MCF 10A (cell line): ENCODE results near the gene SELENOT. TPM values are rescaled to one million over a fixed set of nuclear protein-coding genes. Genes with fewer than 3 reads are reported as not detected.

Experiments
- Bru-seq: library from RNA; stranded (reverse); fragments of 400-500 nt; gene quantifications from one replicate; lab custom pipeline; 2021; lab: Mats Ljungman, UMichigan
- BruChase-seq, 2 experiments: library from RNA; stranded (reverse); fragments of 400-500 nt; gene quantifications; one replicate each; lab custom pipeline; 2021; lab: Mats Ljungman, UMichigan
- BruUV-seq: library from RNA; stranded (reverse); fragments of 400-500 nt; replicated peaks from 2 replicates; lab custom pipeline; 2021; lab: Mats Ljungman, UMichigan
- CTCF ChIA-PET: fragments of 300-600 bp; sonication (Branson Sonifier 250); formaldehyde crosslinking; extraction: SDS; loops from one replicate; lab custom pipeline; 2021; ENCODE audit warnings: antibody characterized with exemption, inconsistent platforms; lab: Yijun Ruan, JAX
- POLR2A ChIA-PET: fragments of 300-600, 350-650 bp; sonication (Branson Sonifier 250); formaldehyde crosslinking; extraction: SDS; loops from one replicate; lab custom pipeline; 2020; ENCODE audit warnings: antibody characterized with exemption, inconsistent platforms; lab: Yijun Ruan, JAX
- DNase-seq: peaks from one replicate; pipeline ENCODE4 v3.0.0-alpha.2; 2018; ENCODE audit not compliant: unreplicated experiment
- H3K27ac Mint-ChIP-seq: one replicate; pipeline ENCODE4 v1.8.0; 2022; ENCODE audit warnings: mild to moderate bottlenecking, low read depth, mixed read lengths; ENCODE audit not compliant: unreplicated experiment
- H3K27me3 Mint-ChIP-seq: one replicate; pipeline ENCODE4 v1.8.0; 2022; ENCODE audit warnings: mixed read lengths; ENCODE audit not compliant: insufficient read depth, unreplicated experiment
- H3K36me3 Mint-ChIP-seq: one replicate; pipeline ENCODE4 v1.8.0; 2022; ENCODE audit warnings: mild to moderate bottlenecking, moderate library complexity, mixed read lengths; ENCODE audit not compliant: insufficient read depth, unreplicated experiment
- H3K4me1 Mint-ChIP-seq: one replicate; pipeline ENCODE4 v1.8.0; 2022; ENCODE audit warnings: mixed read lengths; ENCODE audit not compliant: insufficient read depth, unreplicated experiment
- H3K4me3 Mint-ChIP-seq: one replicate; pipeline ENCODE4 v1.8.0; 2022; ENCODE audit warnings: mild to moderate bottlenecking, moderate library complexity, mixed read lengths; ENCODE audit not compliant: unreplicated experiment
- H3K9me3 Mint-ChIP-seq: one replicate; pipeline ENCODE4 v1.8.0; 2022; ENCODE audit warnings: mixed read lengths; ENCODE audit not compliant: unreplicated experiment
- CTCF ChIP-seq: fragments of 200-600 bp; IDR thresholded peaks from one replicate; pipeline ENCODE4 v1.8.0; 2022; ENCODE audit warnings: antibody characterized with exemption, mild to moderate bottlenecking; ENCODE audit not compliant: unreplicated experiment
- intact Hi-C: fragments of 100-400 bp; cut with micrococcal nuclease; formaldehyde crosslinking; loops from 2 replicates; pipeline ENCODE4 v1.14.1; 2022
- long read RNA-seq: library from polyadenylated mRNA; stranded (forward); transcript quantifications from one replicate; pipeline ENCODE4 v2.0.0, GENCODE V29; 2022
- total RNA-seq: library from RNA; stranded (reverse); gene quantifications from 2 replicates; pipeline ENCODE4 v1.2.3, GENCODE V29; 2022

Gene SELENOT
- total RNA-seq (71.1 and 80.7 TPM in 2 replicates), Bru-seq, nascent RNA (percentile 87 among the genes with signal in this experiment), BruChase-seq, experiment 1, labeled RNA remaining after a 6-hour chase (percentile 89 among the genes with signal in this experiment), BruChase-seq, experiment 2, labeled RNA remaining after a 2-hour chase (percentile 81 among the genes with signal in this experiment)
- long read RNA-seq, transcript SELENOT-205 (6 exons, 1,078 nt), result minor isoform, 6 of 213 reads
- long read RNA-seq, transcript SELENOT-202 (6 exons, 3,469 nt), result major isoform, 192 of 213 reads
- long read RNA-seq, partial matches to known transcripts, result 6 of 213 reads
- long read RNA-seq, other reads (novel, unspliced or antisense), result 8 of 213 reads

- BruUV-seq, result no TSS peak
- POLR2A ChIA-PET, result interaction anchor here (0.6 to 3.4 kb wide), 33 partner anchors 9 to 832 kb away, joined by 3 to 69 read pairs (median 3); partner anchors contain the start of genes EIF2A, ERICH6, SERP1 and SIAH2
- CTCF ChIA-PET, result interaction anchor here (1.5 kb wide), 1 partner anchor 10 kb away, joined by 8 read pairs; no protein-coding TSS in a partner anchor
- peak; percentile 13 for TF ChIP-seq CTCF
- peak within 1 kb of the TSS; percentile 93 for H3K27ac Mint-ChIP-seq
- H3K4me1 Mint-ChIP-seq, result peaks cover 39% of the 10 kb centered on the region
- H3K9me3 Mint-ChIP-seq, result no peaks in the 10 kb centered on the region
- H3K27me3 Mint-ChIP-seq, result no peaks in the 10 kb centered on the region
- peak; percentile 97 for DNase-seq
- H3K4me3 Mint-ChIP-seq, result peak within 1 kb of the TSS; percentile 92
- intact Hi-C loops, result loop anchor here (1.0 to 5.0 kb wide), 2 partner anchors 100 to 159 kb away; partner anchors contain the start of genes ERICH6 and SIAH2
- H3K36me3 Mint-ChIP-seq, result peaks cover 44% of the 10 kb centered on the region
These were observed at the start of gene SELENOT for GRCh38 chr3:150603153-150603979. SELENOT (plus strand) TSS chr3:150603321; CDS start chr3:150603363, 42 bp downstream.

- Mint-ChIP-seq H3K27ac (peak overlapping the region; percentile 20), H3K36me3 (peaks cover 75% of the 10 kb centered on the region), H3K4me3 (no peak overlapping the region), H3K27me3 (no peaks in the 10 kb centered on the region), H3K4me1 (peaks cover 12% of the 10 kb centered on the region), H3K9me3 (no peaks in the 10 kb centered on the region)
- no TSS peak for BruUV-seq
- CTCF ChIA-PET, result interaction anchor here (0.6 to 1.3 kb wide), 2 partner anchors 21 to 673 kb away, joined by 3 read pairs; no protein-coding TSS in a partner anchor
- POLR2A ChIA-PET, result interaction anchor here (1.3 to 2.7 kb wide), 2 partner anchors 9 to 11 kb away, joined by 5 to 14 read pairs; partner anchors contain the start of genes EIF2A and SERP1
- intact Hi-C loops, result no loop called here
- TF ChIP-seq CTCF, result no peak
- no peak for DNase-seq
These were observed 47.2 kb upstream of the SELENOT start for GRCh38 chr3:150555859-150556436.

GRCh38 chr3:150556792-150557191 lies 46.3 kb upstream of the SELENOT start:
- no peaks in the 10 kb centered on the region for H3K9me3 Mint-ChIP-seq
- no TSS peak for BruUV-seq
- intact Hi-C loops, result no loop called here
- H3K27me3 Mint-ChIP-seq, result no peaks in the 10 kb centered on the region
- TF ChIP-seq CTCF, result no peak
- H3K4me1 Mint-ChIP-seq, result peaks cover 12% of the 10 kb centered on the region
- H3K27ac Mint-ChIP-seq, result peak overlapping the region; percentile 20
- H3K36me3 Mint-ChIP-seq, result peaks cover 81% of the 10 kb centered on the region
- no peak for DNase-seq
- ChIA-PET POLR2A (interaction anchor here (0.5 to 2.7 kb wide), 4 partner anchors 8 to 16 kb away, joined by 5 to 14 read pairs (median 5); partner anchors contain the start of genes EIF2A and SERP1), CTCF (interaction anchor here (1.3 kb wide), 1 partner anchor 21 kb away, joined by 3 read pairs; no protein-coding TSS in a partner anchor)
- no peak overlapping the region for H3K4me3 Mint-ChIP-seq
